GM18870 (cell line): Measurements from ENCODE around the gene WNT8B.

ENCODE experiments used
- ATAC-seq: cut with Tn5 transposase; IDR thresholded peaks from one replicate; pipeline ENCODE4 v1.9.1; 2021; ENCODE audit warnings: moderate library complexity; ENCODE audit not compliant: unreplicated experiment

Gene WNT8B, protein sequence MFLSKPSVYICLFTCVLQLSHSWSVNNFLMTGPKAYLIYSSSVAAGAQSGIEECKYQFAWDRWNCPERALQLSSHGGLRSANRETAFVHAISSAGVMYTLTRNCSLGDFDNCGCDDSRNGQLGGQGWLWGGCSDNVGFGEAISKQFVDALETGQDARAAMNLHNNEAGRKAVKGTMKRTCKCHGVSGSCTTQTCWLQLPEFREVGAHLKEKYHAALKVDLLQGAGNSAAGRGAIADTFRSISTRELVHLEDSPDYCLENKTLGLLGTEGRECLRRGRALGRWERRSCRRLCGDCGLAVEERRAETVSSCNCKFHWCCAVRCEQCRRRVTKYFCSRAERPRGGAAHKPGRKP

DNA sequence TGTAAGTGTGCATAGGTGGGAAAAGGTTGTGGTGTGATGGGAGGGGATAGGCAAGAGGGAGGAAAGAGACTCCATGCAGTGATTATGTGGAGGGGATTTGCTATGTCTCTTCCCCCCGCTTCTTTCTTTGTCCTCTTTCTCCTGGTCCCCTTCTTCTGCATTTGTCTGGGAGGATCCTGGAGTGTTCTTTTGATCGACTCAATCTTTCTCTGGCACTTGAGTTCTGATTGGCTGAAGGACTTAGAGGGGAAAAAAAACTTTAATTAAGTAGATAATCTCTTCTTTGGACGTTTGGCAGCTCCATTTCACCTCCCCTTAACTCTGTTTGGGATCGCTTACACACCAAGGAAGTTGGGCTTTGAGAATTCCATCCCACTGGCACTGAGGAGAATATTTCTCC, at the start of gene WNT8B:
Gene WNT8B (plus strand): TSS at position 301 of the 400 bp plus-strand sequence. CDS start 160 bp downstream, outside the sequence.
- ATAC-seq = no peak

DNA sequence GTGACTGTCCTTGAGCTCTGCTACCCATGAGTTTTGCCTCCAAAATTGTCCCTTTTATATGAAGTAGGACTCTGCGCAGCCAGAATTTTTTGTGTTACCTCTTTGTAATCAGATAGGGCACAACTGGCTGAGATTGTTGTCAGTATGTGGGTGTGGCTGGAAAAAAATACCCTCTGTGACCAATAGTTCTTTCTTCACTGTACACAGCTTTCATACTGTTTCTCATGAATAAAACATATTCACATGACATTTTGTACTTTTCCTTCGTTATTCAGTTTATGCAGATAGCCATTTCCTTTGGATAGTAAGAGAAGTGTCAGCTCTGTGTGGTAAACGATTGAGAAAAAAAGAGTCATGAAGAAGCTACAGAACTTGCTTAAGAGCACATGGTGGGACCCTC, 49.6 kb upstream of the WNT8B start:
- no peak for ATAC-seq

DNA sequence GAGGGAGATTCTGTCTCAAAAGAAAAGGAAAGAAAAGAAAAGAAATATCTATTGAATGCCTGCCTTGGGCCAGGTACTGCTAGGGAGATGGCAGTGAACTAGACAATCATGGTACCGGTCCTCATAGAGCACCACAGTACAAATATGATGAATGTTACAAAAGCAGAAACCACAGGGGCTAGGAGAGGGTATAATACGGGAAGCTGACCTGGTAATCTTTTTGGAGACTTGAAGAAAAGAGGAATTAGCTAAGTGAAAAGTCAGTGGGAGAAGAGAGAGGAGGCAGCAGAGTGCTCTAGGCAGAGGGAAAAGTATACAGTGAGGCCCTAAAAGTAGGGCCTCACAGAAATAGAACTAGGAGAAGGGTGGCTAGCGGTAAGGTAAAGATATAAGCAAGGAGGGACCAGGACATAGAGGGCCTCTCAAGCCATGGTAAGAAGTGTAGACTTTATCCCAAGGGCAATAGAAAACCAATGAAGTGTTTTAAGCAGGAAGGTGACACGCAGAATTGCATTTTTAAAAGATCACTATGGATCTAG, 42.8 kb upstream of the WNT8B start:
- ATAC-seq = no peak

DNA sequence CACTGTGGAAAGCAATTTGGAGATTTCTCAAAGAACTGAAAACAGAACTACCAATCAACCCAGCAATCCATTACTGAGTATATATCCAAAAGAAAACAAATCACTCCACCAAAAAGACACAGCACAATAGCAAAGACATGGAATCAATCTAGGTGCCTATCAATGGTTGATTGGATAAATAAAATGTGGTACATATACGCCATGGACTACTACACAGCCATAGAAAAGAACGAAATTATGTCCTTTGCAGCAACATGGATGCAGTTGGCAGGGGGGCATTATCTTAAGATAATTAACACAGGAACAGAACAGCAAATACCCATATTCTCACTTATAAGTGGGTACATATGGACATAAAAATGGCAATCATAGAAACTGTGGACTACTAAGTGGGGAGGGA, 35.4 kb upstream of the WNT8B start:
- ATAC-seq = no peak

DNA sequence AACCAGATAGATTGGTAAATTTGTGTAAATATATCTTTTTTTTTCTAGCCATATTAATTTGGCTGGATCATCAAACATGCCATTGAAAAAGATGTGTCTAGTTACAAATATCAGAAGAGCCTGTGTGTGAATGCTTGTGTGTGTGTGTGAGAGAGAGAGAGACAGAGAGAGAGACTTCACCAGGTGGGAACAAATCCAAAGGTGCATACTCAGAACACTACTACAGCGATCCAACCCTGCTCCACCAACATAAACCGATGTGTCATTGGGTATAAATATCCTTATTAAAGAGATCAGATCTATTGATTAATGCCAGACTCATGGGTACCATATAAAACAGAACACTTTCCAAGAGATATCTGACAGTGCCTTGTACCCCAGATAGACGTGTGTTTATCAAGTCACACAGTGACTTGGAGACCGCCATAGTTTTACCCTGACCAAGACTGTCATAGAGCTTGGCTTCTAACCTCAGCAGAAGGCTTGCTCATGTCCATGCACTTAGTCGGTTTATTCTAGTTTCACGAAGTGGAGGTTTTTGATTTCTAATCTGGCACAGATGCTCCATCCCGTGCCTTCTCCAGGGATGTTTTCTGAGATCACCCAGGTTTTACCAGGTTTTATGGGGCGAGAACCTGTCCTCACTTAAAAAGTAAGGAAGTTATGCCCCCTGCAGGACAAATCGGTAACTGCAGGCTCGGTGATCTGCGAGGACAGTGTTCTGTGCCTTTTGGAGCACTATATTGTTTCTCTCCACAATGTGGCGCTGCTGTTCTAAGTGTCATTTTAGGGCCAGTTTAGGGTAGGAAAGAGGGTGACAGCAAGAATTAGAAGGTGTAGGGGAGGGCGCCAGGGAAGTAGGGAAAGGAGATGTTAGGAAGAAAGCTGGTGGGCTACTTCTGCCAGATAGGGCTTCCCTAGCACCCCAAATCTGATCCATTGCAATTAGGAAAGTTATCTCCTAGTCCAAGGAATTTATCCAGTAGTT, 29.3 kb upstream of the WNT8B start:
- no peak for ATAC-seq

DNA sequence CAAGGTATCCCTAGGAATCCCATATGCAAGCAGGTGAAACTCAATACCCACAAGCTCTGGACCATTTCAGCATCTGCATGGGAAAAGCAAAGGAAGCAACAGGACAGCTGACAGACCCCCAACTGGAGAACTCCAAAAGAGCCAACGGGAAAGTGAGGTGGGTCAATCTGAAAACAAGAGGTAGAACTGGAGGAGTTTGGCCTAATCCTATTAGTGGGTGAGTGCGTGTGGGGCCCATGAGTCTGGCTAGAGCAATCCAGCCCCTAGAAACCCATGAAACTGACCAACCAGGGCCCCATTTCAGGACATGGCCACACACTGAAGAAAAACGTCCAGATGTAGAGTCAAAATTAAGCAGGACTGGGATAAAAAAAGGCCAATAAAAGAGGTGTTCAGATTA, 26.6 kb upstream of the WNT8B start:
- ATAC-seq = no peak

DNA sequence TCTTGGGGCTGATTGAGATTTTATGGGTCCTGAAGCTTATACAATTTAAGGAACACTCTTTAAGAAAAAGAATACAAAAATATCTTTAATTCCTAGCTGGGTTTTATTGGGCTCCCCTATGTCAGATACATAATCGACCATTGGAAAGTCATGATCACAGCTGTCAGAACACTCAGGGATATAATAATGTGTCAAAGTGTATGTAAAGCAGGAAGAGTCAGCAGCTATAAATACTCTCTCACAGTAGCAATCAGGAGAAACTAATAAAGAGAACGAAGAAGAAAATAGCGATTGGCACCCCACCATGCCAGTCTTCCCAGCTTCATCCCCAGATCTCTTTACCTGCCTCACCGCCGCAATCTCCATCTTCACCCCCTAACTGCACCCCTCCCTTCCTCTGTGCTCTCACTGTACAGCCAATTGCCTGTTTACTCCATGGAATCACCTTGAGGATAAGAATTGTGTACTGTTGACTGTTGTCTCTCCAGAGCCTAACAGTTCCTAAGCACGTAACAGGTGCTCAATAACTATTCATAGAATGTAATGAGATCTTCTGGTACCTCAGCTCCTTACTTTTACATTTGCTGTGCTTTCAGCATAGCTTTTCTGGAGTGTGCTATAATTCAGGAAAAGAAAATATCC, 24.0 kb upstream of the WNT8B start:
- no peak for ATAC-seq

DNA sequence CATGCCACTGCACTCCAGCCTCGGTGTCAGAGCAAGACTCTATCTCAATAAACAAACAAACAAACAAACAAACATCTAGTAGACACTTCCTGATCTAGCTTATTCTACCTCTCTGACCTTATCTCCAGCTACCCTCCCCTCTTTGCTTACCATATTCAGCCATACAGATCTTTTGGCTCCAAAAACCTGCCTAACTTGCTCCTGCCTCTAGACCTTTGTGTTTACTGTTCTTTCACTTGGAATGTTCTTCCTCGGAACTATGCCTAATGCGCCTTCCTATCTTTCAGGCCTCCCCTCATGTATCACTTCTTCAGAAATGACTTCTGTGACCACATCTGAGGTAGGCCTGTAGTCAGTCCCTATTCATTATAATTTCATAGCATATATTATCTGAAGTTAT, 20.3 kb upstream of the WNT8B start:
- no peak for ATAC-seq

DNA sequence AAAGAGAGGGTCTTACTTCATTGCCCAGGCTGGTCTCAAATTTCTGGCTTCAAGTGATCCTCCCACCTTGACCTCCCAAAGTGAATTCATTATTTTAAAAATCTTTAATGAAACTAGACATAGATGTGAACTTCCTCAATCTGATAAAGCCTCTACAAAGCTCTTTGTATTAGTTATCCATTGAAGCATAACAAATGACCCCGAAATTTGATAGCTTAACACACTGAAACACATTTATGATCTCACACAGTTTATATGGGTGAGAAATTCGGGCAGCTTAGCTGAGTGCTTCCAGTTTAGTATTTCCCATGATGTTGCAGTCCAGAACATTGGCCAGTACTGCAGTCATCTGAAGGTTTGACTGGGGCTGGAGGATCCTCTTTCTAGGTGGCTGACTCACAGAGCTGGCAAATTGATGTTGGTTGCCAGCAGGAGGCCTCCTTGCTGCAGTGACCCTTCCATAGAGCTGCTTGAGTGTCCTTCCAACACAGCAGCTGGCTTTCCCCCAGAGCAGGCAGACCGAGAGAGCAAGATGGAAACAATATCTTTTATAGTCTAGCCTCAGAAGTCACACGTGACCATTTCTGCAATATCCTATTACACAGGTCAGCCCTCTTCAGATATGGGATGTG, 16.6 kb upstream of the WNT8B start:
- ATAC-seq = no peak

DNA sequence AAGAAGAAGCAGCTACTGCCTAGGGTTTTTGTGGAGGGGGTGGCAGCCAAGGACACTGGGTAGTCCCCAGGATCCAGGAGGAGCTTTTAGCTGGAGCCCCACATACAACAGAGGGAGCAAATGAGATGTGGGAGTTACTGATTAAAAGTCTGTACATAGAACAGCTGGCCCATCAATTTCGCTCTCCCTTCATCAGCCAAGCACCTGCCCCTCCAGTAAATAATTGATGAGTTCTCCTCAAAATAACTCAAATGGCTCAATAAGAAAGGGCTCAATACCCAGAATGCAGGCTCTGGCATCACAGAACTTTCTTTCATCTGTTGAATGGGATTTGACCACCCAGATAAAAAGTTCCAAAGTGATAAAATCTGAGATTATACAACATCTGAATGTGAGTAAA, 15.1 kb upstream of the WNT8B start:
- no peak for ATAC-seq

DNA sequence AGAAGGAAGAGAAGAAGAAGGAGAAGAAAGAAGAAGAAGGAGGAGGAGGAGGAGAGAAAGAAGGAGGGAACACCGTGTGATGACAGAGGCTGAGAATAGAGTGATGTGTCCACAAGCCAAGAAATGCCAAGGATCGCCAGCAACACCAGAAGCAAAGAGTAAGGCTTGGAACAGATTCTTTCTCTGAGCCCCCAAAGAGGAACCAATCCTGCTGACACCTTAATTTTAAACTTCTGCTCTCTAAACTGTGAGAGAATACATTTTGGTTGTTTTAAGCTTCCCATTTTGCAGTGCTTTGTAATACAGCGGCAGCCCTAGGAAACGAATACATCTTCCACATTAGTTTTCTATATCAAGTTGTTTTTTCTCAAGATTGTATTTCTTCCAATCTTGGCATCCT, 13.9 kb upstream of the WNT8B start:
- no peak for ATAC-seq

DNA sequence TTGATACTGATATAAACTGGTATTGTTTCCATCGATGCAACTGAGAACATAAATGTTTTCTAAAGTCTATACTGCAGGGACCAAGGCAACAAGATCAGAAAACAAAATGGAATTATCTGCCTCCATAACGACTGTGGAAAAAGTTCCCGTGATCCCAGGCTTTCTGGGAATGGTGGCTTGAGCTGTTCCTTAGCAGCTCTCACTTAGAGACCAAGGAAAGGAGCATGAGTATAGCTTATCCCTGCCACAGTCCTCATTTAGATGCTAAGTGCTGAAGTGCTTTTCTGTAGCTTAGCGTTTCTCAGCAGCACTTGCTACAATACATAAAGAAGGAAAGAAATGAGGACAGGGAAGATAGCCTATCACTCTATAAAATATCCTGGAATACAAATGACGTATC, 5.5 kb downstream of the WNT8B start:
- ATAC-seq = no peak

DNA sequence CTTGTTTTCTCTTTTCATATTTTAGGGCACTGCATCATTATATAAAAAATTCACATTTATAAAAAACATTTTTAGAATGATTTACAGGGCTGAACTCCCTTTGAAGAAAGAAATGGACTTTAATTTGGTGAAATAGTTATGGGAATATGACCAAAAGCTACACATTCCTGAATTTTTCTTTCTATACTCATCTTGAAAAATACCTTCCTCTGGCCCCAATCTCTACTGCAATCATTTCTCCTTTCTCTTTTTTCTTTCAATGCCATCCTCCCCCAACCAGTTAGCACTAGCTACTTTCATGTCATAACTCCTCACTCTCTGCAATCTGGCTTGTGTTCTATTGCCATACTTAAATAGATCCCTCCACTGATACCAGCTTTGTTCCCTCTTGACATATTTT, 6.2 kb downstream of the WNT8B start:
- no peak for ATAC-seq

DNA sequence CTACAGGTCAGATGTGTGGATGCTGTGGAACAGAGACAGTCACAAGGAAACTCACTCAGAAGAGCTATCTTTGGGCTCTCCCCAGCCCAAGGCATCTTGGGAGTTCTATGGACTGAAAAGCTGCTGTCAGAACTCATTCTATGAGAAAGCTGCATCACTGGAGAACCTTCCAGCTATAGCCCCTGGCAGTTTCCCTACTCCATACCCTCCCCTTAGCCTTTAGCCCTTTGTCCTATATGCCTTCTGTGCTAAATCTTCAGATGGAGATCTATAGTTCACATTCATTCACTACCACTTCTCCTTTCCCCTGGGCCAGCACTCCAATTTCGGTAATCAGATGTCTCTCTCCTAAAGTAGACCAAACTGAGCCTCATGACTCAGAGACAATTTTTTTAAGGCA, 6.9 kb downstream of the WNT8B start:
- no peak for ATAC-seq

DNA sequence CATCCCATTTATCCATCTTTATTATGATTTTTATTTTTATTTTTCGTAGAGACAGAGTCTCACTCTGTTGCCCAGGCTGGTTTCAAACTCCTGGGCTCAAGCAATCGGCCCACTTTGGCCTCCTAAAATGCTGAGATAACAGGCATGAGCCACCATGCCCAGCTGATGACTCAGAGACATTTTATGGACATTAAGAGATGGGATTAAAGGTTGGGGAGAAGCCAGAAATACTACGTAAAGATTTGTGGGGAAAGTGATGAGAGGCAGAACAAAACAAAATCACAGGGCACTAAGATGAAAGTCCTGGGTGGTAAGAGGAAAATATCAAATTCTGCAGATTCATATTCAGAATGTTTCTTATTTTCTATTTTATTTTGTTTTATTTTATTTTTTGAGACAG, 7.6 kb downstream of the WNT8B start:
- ATAC-seq = no peak

DNA sequence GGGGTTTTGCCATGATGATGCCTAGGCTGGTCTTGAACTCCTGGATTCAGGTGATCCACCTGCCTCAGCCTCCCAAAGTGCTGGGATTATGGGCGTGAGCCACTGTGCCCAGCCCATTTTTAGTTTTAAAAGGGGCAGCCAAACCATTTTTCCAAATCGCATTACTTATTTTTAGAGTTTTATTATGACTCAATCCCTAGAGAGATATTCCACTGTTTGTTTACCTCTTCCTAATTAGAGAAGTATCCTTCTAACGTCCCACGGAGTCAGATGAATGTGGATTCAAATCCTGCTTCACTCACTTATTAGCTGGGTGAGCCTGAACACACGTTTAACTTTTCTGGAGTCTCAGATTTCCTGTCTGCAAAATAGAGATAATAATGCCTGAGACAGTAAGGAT, 15.2 kb downstream of the WNT8B start:
- ATAC-seq = no peak

DNA sequence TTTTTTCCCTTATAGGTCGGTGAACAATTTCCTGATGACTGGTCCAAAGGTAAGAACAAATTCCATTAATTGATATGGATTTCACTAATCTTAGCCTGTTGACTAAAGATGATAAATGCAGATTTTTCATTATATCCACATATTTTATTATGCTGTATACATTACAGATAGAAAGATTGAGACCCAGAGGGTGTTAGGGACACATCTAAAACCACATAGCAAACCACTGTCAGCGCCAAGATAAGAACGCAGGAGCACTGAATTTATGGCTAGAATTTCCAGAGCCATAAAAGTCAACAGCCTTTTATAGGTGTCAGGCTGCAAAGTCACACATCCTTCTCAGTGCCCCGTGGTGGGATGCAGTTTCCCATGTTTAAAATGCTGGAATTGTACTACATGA, 16.2 kb downstream of the WNT8B start:
- ATAC-seq = no peak

DNA sequence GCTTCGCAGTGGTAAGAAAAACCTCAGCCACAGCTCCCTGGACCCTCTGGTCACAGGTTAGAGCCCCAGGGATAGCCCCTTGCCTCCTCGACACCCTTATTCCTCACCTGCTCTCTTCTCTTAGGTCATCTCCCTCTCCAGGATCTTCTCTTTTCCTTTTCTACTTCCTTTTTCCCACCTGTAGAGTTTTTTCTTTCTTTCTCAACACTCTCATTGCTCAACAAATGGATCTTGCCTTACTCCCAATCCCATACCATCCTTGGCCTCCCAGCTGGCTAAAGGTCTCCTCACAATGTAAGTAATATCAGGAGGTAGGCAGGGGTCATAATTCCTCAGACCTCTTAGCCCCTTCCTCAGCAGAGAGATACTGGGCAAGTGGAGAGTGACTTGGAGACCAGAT, 17.2 kb downstream of the WNT8B start:
- no peak for ATAC-seq

DNA sequence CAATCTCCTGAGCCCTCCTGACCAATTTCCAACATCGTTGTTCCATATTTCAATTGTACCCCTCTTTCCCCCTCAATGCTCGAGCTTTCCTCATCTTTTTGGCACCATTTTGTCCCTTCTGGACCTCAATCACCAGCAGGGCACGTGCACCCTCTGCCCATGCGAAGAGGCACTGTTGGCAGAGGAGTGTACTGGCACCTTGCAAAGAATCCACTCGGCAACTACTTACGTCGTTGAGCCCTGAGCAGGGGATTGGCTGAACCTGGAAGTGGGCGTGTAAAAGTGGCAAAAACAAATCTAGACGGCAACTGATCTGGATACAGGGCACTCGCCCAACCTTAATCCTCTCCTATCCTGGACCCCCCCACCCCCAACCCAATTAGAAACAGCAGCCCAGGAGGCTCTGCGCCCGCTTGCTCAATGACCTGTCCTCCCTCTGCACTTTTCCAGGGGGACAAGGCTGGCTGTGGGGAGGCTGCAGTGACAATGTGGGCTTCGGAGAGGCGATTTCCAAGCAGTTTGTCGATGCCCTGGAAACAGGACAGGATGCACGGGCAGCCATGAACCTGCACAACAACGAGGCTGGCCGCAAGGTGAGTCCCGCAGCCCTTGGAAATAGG, 18.8 kb downstream of the WNT8B start:
- peak; percentile 96 for ATAC-seq

DNA sequence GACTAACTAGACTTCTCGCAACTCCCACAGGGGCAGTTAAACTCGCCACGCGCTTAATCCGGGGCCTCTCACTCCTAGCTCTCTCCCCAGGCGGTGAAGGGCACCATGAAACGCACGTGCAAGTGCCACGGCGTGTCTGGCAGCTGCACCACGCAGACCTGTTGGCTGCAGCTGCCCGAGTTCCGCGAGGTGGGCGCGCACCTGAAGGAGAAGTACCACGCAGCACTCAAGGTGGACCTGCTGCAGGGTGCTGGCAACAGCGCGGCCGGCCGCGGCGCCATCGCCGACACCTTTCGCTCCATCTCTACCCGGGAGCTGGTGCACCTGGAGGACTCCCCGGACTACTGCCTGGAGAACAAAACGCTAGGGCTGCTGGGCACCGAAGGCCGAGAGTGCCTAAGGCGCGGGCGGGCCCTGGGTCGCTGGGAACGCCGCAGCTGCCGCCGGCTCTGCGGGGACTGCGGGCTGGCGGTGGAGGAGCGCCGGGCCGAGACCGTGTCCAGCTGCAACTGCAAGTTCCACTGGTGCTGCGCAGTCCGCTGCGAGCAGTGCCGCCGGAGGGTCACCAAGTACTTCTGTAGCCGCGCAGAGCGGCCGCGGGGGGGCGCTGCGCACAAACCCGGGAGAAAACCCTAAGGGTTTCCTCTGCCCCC, 19.5 kb downstream of the WNT8B start:
- ATAC-seq = no peak
